Medulla oblongata (tissue), 1 donor: ENCODE measurements around the gene CD164.
"Not testable (repeated sequence)": the region's sequence is repeated elsewhere in the genome, so short reads cannot be mapped to it uniquely, and the experiment has no call there.

ENCODE experiments used
- DNase-seq: peaks from one replicate; pipeline ENCODE4 v3.0.0-alpha.2; 2015; ENCODE audit errors: extremely low spot score

CD164 gene

DNA sequence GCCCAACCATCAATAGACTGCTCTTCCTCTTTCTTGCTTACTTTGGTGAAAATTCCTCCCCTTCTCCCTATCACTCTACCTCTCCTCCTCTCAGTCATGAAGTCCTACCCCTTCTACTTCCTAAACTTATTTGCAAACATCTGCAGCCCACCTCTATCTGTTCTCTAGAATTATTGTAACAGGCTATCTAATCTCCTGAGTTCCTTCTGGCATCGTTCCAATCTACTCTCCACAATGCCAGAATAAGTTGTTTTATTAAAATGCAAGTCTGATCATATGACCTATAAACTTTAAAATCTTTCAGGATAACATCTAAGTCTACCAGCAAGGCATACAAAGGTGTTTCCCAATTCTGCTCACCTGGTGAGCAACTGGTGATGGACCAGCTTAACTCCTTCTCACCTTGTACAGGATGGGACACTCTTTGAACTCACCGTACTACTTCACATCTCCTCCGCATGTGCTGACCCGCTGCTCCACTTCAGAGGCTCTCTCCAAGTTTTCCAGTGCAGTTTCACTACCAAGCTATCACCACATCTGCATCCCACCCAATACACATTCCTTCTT is 7.9 kb downstream of the CD164 start:
- no peak for DNase-seq

DNA sequence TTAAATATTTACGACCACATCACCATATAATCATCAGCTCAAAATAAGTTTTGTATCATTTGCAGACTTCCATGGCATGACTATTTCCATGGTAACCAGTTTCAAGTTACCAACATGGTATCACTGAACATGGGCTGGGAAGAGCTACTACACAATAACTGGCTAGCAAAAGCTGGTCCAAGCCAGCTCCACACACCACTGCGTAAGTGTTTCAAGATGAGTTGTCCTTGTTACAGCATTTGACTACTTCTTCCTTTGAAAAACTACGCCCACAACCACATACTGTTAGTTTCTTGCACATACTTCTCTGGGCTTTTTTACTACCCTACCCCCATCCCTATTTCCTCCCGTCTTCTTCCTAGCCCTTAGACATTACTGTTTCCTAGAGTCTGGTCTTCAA is 8.5 kb downstream of the CD164 start:
- peak; percentile 37 for DNase-seq

GRCh38 chr6:109373331-109373730 is 8.9 kb downstream of the CD164 start:
- DNase-seq: no peak

DNA sequence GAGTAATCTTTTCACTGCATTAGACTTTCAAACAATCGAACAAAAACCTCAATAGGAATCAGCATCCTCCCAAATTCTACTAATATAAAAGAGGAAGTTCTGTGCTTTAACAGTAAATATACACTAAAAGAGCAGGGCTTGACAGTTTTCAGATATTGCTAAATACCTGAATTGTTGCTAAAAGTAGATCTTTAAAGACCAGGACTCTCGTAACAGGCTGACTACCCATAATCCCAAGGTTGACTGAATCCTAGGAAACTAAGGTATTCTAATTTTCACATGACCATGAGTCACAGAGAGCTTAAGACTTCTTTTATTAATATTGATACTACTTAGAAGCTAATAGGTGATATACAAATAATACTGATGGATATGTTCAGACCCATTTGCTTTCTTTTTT is 10.1 kb downstream of the CD164 start:
- DNase-seq: no peak

DNA sequence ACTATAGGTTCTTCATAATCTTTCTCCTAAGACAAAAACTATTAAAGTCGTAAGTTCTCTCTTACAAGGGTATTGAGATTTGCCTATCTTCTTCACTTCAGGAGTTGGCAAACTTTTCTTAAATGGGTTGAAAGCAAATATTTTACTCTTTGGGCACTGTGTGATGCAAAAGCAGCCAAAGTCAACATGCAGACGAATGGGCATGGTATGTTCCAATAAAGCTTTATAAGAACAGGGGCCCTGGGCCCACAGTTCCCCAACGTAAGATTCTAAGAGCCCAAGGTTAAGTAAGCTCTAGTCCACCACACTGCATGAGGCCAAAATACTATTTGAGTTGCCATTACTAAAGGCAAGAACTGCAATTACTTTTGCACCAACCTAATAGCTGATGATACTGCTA is 11.5 kb downstream of the CD164 start:
- DNase-seq: no peak

DNA sequence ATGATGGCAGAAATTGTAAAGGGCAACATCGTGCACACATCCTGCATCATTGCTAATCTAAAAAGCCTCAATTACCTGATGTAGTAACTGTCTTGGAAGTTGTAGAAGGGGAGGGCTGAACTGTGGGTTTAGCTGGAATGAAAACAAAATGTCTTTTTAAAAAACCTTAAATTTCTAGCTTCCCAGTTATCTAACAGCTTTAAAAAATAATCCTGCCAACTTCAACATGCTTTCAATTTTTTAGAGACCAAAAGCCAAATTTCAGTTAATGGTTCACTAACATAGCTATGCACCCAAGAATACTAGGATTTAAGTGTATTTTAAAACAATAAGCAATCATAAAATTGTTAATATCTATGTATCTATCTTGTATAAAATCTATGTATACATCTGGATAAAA is 11.9 kb downstream of the CD164 start:
- DNase-seq: no peak

- no peak for DNase-seq
These were observed 12.5 kb downstream of the CD164 start for GRCh38 chr6:109369728-109370127.

DNA sequence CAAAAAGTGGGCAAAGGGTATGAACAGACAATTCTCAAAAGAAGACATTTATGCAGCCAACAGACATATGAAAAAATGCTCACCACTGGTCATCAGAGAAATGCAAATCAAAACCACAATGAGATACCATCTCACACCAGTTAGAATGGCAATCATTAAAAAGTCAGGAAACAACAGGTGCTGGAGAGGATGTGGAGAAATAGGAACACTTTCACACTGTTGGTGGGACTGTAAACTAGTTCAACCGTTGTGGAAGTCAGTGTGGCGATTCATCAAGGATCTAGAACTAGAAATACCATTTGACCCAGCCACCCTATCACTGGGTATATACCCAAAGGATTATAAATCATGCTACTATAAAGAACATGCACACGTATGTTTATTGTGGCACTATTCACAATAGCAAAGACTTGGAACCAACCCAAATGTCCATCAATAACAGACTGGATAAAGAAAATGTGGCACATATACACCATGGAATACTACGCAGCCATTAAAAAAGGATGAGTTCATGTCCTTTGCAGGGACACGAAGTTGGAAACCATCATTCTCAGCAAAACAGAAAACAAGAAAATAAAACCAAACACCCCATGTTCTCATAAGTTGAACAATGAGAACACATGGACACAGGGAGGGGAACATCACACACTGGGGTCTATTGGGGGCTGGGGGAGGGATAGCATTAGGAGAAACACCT is 17.7 kb downstream of the CD164 start:
- DNase-seq: not testable (repeated sequence)

DNA sequence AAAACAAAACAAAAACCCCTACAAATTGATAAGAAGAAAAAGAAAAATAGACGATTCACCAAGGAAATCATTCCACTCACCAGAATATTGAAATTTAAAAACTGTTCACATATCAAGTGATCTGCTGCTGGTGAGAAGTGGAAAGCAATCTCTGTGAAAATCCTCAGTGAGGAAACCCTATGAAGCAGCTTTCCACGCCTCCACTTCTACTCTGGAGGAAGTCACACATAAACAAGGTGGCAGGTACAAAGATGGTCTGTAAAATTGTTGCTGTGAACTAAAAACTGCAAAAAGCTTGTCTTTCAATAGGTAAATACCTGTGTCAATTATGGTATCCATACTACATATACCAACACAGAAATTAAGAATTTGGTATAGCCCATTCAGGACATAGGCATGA is 18.5 kb downstream of the CD164 start:
- no peak for DNase-seq

DNA sequence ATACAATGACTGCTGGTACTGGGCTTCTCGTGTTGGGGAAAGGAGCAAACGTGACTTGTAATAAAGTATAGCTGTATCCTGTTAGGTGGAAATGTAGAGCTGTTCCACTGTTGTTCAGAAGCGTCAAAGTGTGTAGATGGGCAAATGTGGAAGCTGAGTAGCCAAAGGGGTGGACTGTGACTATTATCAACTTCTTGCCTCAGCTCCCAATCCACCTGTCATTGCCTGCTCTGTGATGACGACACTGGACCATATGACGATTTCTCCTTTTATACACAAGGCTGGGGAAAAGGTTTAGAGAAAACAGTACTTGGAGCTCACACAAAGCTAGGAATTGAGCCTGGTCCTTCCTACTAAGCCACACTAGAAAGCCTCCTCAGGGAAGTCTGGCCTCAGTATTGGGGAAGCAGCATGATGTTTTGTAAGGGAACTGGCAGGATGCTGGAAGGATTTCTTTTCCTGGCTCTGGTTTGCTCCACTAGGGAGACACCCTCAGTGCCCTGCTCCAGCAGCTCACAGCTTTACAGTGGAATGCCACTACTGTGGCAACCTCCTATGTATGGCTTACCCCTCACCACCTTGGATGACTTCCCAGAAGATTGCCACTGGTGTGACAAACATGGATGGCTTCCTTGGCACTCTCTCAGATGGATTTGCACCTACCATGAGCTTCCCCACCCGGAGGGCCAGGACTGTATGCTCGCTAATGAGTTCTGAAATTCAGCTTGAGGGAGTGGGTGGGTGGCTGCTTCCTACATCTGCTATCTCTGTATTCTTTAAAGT is 20.0 kb downstream of the CD164 start:
- no peak for DNase-seq

- no peak for DNase-seq
These were observed 21.5 kb downstream of the CD164 start for GRCh38 chr6:109360791-109361190.

DNA sequence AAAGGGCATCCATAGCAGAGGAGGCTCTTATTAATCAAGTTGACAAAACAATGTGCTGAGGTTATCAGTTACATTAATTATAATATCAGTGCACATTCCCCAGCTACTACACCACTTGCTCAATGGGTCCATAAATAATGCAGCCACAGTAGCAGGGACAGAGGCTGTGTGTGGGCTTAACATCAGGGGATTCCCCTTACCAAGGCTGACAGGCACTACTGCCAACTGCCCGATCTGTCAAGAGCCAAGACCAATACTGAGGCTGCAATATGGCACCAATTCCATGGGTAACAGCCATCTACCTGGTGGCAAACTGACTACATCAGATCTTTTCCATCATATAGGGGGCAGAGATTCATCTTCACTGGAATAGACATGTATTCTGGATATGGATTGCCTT is 22.0 kb downstream of the CD164 start:
- no peak for DNase-seq

DNA sequence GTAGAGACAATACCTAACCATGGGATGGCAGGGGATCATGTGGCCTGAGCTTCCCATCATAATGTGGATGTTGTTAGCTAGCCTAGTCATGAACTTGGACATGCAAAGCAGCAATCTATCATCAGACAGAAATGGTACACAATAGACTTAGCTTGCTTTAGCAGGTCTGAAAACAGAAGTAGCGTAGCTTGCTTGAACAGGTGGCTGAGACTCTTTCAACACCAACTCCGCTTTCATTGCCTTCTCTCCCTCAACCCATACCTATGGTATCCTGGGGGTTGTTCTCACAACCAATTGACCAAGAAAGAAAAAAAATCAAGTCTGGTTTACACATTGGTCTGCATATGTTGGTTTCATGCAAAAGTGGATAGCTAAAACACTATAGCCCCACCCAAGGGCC is 23.0 kb downstream of the CD164 start:
- no peak for DNase-seq

GRCh38 chr6:109358204-109358603 is 24.1 kb downstream of the CD164 start:
- no peak for DNase-seq

- DNase-seq: no peak
These were observed 26.0 kb downstream of the CD164 start for GRCh38 chr6:109356237-109356636.

DNA sequence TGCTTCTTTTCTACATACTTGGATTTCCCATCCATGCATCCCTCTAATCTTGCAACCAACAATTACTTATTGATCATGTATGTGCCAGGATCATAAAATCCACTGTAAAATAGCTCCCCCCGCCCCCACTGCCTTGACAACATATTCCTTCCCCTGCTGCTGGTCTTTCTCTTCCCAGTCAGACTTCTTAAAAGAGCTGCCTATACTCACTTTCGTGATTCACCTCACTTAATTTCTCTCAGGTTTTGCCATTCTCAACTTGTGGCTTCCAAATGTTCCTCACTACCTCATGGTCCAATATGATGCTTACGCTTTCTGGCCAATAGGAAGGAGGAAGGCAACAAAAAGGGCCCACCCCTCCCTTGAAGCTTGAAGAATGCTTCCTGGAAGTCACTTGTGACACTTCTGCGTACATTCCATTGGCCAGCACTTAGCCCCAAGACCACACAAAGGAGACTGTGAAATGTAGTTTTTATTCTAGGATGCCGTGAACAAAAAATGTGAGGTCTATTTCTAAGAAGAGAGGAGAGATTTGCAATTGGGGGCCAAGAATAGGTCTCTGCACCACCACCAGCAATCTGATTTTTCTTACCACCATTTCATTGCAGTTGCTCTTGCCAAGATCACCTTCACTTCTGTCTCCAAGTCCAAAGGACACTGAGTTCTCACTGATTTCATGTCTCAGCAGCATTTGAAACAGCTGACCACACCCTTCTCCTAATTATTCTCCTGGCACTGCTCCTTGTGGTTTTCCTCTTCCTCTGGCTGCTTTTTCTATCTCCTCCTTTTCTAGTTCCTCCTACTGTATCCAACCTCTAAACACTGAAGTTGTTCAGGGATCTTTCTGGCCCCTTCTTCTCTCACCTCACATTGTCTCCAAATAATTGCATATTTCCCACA is 30.8 kb downstream of the CD164 start:
- DNase-seq: no peak

- peak; percentile 28 for DNase-seq
These were observed 32.8 kb downstream of the CD164 start for GRCh38 chr6:109349419-109349987.

GRCh38 chr6:109348226-109348625 is 34.0 kb downstream of the CD164 start:
- peak; percentile 61 for DNase-seq

GRCh38 chr6:109347779-109348178 is 34.5 kb downstream of the CD164 start:
- no peak for DNase-seq

GRCh38 chr6:109345986-109346385 is 36.3 kb downstream of the CD164 start:
- DNase-seq: no peak

DNA sequence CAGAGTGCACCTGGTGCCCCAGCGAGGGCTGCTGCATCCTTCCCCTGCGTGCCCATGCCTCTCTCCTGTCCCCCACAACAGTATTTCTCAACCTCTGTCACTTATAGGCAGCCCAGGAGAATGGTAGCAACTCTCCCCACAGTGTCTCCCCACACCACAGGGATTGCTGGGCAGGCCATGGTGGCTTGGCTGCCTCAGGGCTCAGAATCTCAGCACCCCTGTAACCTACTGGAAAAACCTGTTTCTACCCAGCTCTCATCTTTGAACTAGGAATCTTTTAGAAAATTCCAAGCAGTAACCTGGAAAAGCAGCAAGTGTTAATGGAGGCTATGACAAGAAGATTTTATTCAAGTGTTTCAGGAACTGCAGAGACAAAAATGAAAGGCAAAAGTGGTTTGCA is 38.0 kb downstream of the CD164 start:
- DNase-seq: no peak

- no peak for DNase-seq
These were observed 38.7 kb downstream of the CD164 start for GRCh38 chr6:109343518-109343917.
